Muscle of leg (tissue), 11 donors: ENCODE data around the gene DOLK. TPM values are rescaled to one million over a fixed set of nuclear protein-coding genes. Genes with fewer than 3 reads are reported as not detected.
A peak's percentile ranks its signal among the peaks of the same experiment; 100 is the strongest.
"Not testable (repeated sequence)": the region's sequence is repeated elsewhere in the genome, so short reads cannot be mapped to it uniquely, and the experiment has no call there.

ENCODE experiments used
- DNase-seq: peaks from one replicate; pipeline ENCODE4 v3.0.0; 2013
- H3K27ac ChIP-seq: one replicate; pipeline ENCODE4 v1.5.1; 2013; ENCODE audit warnings: mild to moderate bottlenecking, low read length, control low read depth
- H3K27me3 ChIP-seq: one replicate; pipeline ENCODE4 v1.6.1; 2013; ENCODE audit warnings: low read length; ENCODE audit not compliant: control insufficient read depth, insufficient read depth
- H3K36me3 ChIP-seq: one replicate; pipeline ENCODE4 v1.6.1; 2013; ENCODE audit warnings: low read length; ENCODE audit not compliant: control insufficient read depth, insufficient read depth
- H3K4me1 ChIP-seq: one replicate; pipeline ENCODE4 v1.6.1; 2013; ENCODE audit warnings: low read length; ENCODE audit not compliant: control insufficient read depth, insufficient read depth
- H3K4me3 ChIP-seq: one replicate; pipeline ENCODE4 v1.5.1; 2013; ENCODE audit warnings: low read length, control low read depth
- H3K9me3 ChIP-seq: replicated peaks from 2 replicates; pipeline ENCODE4 v1.6.1; 2013; ENCODE audit warnings: low read depth, low read length; ENCODE audit not compliant: control insufficient read depth
- WGBS: methylation state at CpG from one replicate; pipeline ENCODE4 v1.1.5; 2013; ENCODE audit warnings: missing lambda C conversion rate; ENCODE audit not compliant: insufficient coverage; 5-methylcytosine and 5-hydroxymethylcytosine counted together
- polyA plus RNA-seq, 8 donors: library from polyadenylated mRNA; unstranded; fragments of 120-200 nt; gene quantifications; one replicate each; pipeline versions ENCODE4 v1.2.1 to v1.2.3, GENCODE V29; 2013; ENCODE audit warnings: inconsistent platforms in 1 of 8, low replicate concordance in 1 of 8; ENCODE audit not compliant: insufficient read length in 8 of 8, insufficient read depth in 1 of 8
- total RNA-seq: library from RNA; stranded (reverse); fragments of 120-200 nt; gene quantifications from one replicate; pipeline ENCODE4 v1.2.4, GENCODE V29; 2013

Gene DOLK
- total and polyA plus RNA-seq, 9 donors = 7.9 to 11.6 (median 9.3) TPM

- peaks cover 33% of the 10 kb centered on the region for H3K36me3 ChIP-seq
- WGBS = no CpG with 5 or more reads among the region's 9 CpGs
- not testable (repeated sequence) for DNase-seq
These were observed 14.0 kb upstream of the DOLK start for GRCh38 chr9:128961403-128961802.

GRCh38 chr9:128947277-128947526 lies 201 bp downstream of the DOLK start:
- DNase-seq = no peak
- H3K4me1 ChIP-seq = peaks cover 15% of the 10 kb centered on the region
- peak overlapping the region; percentile 79 for H3K27ac ChIP-seq
- peaks cover 35% of the 10 kb centered on the region for H3K36me3 ChIP-seq
- H3K27me3 ChIP-seq = no peaks in the 10 kb centered on the region
- peak overlapping the region; percentile 99 for H3K4me3 ChIP-seq
- 0% methylated on average over 19 of the region's 20 CpGs for WGBS
- no peaks in the 10 kb centered on the region for H3K9me3 ChIP-seq

More at GRCh38 chr9:128961403-128961802, 14.0 kb upstream of the DOLK start:
- H3K4me1 ChIP-seq, H3K27me3 ChIP-seq, H3K4me3 ChIP-seq, H3K27ac ChIP-seq, H3K9me3 ChIP-seq: not testable (repeated sequence)

GRCh38 chr9:128946571-128947276 lies 679 bp downstream of the DOLK start:
- WGBS = 28% methylated on average over 28 of the region's 30 CpGs
- H3K4me1 ChIP-seq = peaks cover 15% of the 10 kb centered on the region
- no peaks in the 10 kb centered on the region for H3K9me3 ChIP-seq
- H3K27me3 ChIP-seq = no peaks in the 10 kb centered on the region
- peaks cover 35% of the 10 kb centered on the region for H3K36me3 ChIP-seq
- DNase-seq = peak; percentile 27
- peak overlapping the region; percentile 79 for H3K27ac ChIP-seq
- H3K4me3 ChIP-seq = peak overlapping the region; percentile 99

- Histone ChIP-seq H3K27ac (no peak overlapping the region), H3K4me3 (no peak overlapping the region), H3K4me1 (peaks cover 15% of the 10 kb centered on the region), H3K9me3 (no peaks in the 10 kb centered on the region), H3K36me3 (peaks cover 42% of the 10 kb centered on the region), H3K27me3 (no peaks in the 10 kb centered on the region)
- DNase-seq = no peak
- 95% methylated on average over 15 of the region's 19 CpGs for WGBS
These were observed 1.5 kb downstream of the DOLK start for GRCh38 chr9:128945798-128946501.

GRCh38 chr9:128944966-128945365 lies 2.4 kb downstream of the DOLK start:
- H3K36me3 ChIP-seq = peaks cover 40% of the 10 kb centered on the region
- H3K4me3 ChIP-seq, DNase-seq, H3K27me3 ChIP-seq, H3K9me3 ChIP-seq, H3K27ac ChIP-seq: not testable (repeated sequence)
- WGBS = 77% methylated on average over 3 of the region's 7 CpGs
- H3K4me1 ChIP-seq = peaks cover 15% of the 10 kb centered on the region

- Histone ChIP-seq H3K27ac (no peak overlapping the region), H3K4me3 (no peak overlapping the region), H3K36me3 (peaks cover 40% of the 10 kb centered on the region), H3K9me3 (no peaks in the 10 kb centered on the region), H3K27me3 (no peaks in the 10 kb centered on the region), H3K4me1 (peaks cover 15% of the 10 kb centered on the region)
- DNase-seq = no peak
- 94% methylated on average over 3 of the region's 7 CpGs for WGBS
These were observed 3.4 kb downstream of the DOLK start for GRCh38 chr9:128943832-128944620.

GRCh38 chr9:128940946-128941755 lies 6.3 kb downstream of the DOLK start:
- no peak overlapping the region for H3K27ac ChIP-seq
- peaks cover 1% of the 10 kb centered on the region for H3K4me1 ChIP-seq
- 94% methylated on average over 5 of the region's 12 CpGs for WGBS
- no peaks in the 10 kb centered on the region for H3K27me3 ChIP-seq
- DNase-seq = no peak
- H3K9me3 ChIP-seq = no peaks in the 10 kb centered on the region
- H3K4me3 ChIP-seq = no peak overlapping the region
- peaks cover 49% of the 10 kb centered on the region for H3K36me3 ChIP-seq

GRCh38 chr9:128940271-128940921 lies 7.0 kb downstream of the DOLK start:
- no peaks in the 10 kb centered on the region for H3K9me3 ChIP-seq
- H3K4me3 ChIP-seq = no peak overlapping the region
- H3K27me3 ChIP-seq = no peaks in the 10 kb centered on the region
- no peak overlapping the region for H3K27ac ChIP-seq
- no peaks in the 10 kb centered on the region for H3K4me1 ChIP-seq
- WGBS = 68% methylated on average over 8 of the region's 15 CpGs
- no peak for DNase-seq
- H3K36me3 ChIP-seq = peaks cover 47% of the 10 kb centered on the region

- no peak overlapping the region for H3K27ac ChIP-seq
- H3K4me1 ChIP-seq = no peaks in the 10 kb centered on the region
- H3K9me3 ChIP-seq = no peaks in the 10 kb centered on the region
- no peak for DNase-seq
- WGBS = 85% methylated on average over 4 of the region's 9 CpGs
- peaks cover 51% of the 10 kb centered on the region for H3K36me3 ChIP-seq
- no peak overlapping the region for H3K4me3 ChIP-seq
- no peaks in the 10 kb centered on the region for H3K27me3 ChIP-seq
These were observed 9.9 kb downstream of the DOLK start for GRCh38 chr9:128937310-128938165.
